ENCODE results near the gene COX5B.

DNA sequence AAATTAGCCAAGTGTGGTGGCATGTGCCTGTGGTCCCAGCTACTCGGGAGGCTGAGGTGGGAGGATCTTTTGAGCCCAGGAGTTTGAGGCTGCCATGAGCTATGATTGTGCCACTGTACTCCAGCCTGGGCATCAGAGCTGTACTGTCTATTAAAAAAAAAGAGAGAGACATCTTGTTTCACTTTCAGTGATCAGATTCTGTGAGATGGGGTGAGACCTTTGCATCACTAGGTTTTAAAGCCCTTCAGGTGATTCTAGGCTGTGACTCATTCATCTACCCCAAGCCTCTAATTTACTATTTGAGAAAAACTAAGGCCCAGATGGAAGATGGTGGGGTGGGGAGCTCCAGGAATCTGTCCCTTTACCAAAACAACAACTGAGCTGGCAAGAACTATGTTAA is 30.8 kb downstream of the COX5B start:
- TF ChIP-seq, protein P1, sequence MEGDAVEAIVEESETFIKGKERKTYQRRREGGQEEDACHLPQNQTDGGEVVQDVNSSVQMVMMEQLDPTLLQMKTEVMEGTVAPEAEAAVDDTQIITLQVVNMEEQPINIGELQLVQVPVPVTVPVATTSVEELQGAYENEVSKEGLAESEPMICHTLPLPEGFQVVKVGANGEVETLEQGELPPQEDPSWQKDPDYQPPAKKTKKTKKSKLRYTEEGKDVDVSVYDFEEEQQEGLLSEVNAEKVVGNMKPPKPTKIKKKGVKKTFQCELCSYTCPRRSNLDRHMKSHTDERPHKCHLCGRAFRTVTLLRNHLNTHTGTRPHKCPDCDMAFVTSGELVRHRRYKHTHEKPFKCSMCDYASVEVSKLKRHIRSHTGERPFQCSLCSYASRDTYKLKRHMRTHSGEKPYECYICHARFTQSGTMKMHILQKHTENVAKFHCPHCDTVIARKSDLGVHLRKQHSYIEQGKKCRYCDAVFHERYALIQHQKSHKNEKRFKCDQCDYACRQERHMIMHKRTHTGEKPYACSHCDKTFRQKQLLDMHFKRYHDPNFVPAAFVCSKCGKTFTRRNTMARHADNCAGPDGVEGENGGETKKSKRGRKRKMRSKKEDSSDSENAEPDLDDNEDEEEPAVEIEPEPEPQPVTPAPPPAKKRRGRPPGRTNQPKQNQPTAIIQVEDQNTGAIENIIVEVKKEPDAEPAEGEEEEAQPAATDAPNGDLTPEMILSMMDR (conservative IDR thresholded peaks at IDR 0.05 in 1 of 2, IDR thresholded peaks at IDR 0.05 in 1 of 2; ENCODE audit: extremely low read depth in 1 of 2, insufficient read depth in 1 of 2, low read depth in 1 of 2, low read length in 2 of 2), result no peak
- no peak for TF ChIP-seq EZH2 (IDR thresholded peaks at IDR 0.05; ENCODE audit: borderline replicate concordance, low read length)

Data from mammary epithelial cell (primary cell).